Fibroblast of skin of abdomen (primary cell): ENCODE data around the gene RBM34. TPM values are rescaled to one million over a fixed set of nuclear protein-coding genes. Genes with fewer than 3 reads are reported as not detected.
"Not testable (repeated sequence)": the region's sequence is repeated elsewhere in the genome, so short reads cannot be mapped to it uniquely, and the experiment has no call there.

Experiments
- DNase-seq: peaks from one replicate; pipeline ENCODE4 v3.0.0-alpha.2; 2013
- polyA plus RNA-seq, 2 experiments: library from polyadenylated mRNA; unstranded; fragments of 120-200 nt; gene quantifications; one replicate each; pipeline ENCODE4 v1.2.1, GENCODE V29; 2013; ENCODE audit not compliant: insufficient read length in 2 of 2

The RBM34 gene, protein sequence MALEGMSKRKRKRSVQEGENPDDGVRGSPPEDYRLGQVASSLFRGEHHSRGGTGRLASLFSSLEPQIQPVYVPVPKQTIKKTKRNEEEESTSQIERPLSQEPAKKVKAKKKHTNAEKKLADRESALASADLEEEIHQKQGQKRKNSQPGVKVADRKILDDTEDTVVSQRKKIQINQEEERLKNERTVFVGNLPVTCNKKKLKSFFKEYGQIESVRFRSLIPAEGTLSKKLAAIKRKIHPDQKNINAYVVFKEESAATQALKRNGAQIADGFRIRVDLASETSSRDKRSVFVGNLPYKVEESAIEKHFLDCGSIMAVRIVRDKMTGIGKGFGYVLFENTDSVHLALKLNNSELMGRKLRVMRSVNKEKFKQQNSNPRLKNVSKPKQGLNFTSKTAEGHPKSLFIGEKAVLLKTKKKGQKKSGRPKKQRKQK
- 59.7 TPM for polyA plus RNA-seq (2013, experiment 1 of 2; ENCODE audit: insufficient read length)
- 63.2 TPM for polyA plus RNA-seq (2013, experiment 2 of 2; ENCODE audit: insufficient read length)

DNA sequence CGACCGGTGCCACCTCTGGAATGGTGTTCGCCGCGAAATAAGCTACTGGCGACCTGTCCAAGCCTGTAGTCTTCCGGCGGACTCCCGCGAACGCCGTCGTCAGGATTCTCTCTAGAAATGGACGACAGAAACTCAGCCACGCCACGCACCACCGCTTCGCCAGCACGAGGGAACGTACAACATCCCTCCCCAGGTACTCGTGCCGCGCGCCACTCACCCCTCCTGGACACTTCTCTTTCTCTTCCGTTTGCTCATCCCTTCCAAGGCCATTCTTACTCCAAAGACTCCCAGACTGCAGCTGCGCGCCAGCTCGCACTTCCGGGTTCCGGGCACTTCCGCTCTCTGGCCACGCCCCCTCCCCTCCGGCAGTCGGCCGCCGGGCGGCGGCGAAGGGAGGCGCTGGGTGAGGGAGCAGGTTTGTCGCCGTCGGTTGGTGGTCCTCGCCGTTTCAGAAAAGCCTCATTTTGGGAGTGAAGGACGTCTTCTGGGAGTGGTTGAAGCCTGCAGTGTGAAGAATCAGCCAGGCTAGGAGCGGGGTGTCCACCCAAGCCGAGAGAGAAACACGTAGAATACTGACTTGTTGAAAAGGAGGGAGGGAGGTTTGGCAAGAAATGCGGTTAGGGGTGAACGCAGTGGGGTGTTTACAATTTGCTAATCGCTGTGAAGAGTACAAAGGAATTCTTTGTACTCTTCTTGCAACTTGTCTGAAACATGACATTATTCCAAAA, at the start of gene RBM34:
RBM34 (minus strand) TSS at position 294 of the 728 bp plus-strand sequence; CDS start at position 270, 24 bp downstream.
- DNase-seq, result peak; percentile 88

DNA sequence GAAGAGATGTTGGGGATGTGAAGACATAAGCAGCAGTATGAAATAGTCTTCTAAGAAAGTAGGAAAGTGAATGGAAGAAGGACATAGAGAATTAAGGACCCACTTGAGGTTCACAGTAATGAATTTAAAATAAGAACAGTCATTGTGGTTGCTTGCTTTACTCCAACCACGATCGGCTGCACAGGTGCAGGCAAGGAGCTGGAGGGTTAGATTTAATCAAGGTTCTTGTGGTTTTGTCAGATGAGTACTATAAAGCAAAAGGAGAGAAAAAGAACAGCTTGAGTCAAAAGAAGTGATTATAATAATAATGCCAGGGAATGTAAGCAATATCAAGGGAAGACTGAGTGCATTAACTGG, 46.1 kb upstream of the RBM34 start:
- DNase-seq, result no peak

DNA sequence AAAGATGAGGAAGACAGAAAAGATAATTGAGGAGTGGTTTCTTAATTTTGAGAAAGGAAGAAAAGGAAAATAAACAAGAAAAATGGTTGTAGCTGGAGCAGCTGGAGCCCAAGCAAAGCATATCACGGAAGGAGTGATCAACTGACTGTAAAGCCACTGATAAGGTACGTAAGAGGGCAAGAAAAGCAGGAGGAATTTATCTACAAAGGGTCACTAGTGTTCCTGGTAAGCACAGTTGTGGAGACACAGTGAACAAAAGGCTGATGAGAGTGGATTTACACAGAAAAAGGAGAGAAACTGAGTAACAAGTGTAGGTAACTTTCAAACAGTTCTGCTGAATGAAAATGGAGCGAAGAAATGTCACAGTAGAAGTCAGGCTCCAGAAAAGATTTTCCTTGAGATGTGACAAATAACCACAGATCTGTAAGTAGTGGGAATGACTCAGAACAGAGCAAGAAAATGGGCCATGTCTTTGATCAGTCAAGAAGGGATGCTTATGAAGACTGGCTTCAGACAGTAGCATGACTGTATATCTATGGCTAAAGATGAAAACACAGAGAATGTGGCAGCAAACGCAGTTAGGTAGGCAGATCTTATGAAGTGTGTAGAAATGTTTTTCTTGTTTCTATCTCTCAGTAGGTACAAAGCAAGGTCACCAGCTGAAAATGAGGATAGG, 45.6 kb upstream of the RBM34 start:
- DNase-seq, result peak; percentile 4

DNA sequence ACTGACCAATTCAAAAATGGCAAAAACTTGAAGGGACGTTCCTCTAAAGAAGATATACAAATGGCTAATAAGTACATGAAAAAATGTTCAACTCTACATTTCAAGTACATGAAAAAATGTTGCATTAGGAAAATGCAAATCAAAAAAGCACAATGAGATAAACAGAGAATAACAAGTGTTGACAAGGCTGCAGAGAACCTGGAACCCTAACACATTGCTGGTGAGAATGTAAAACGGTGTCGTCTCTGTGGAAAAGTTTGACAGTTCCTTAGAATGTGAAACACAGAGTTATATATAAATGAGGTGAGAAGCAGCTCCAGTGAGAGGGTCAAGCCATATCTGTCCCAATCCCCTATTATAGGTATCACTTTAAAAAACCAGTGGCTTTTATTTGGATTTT, 44.6 kb upstream of the RBM34 start:
- DNase-seq, result no peak

DNA sequence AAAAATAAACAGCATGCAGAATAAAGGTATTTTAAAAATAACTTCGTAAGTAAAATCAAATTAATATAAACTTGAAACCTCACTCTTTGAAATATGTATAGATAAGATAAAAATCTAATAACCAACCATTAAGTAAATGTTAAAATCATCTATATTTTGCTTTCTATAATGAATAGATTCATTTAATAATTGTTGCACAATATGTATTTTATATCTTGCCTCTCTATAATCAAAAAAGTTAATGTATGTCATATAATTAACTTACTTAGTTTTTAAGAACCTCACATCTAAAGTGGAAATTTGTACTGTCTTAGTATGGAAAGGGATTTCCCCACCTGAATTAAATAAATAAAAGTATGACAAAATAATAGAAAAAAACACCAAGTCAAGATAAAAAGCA, 42.4 kb upstream of the RBM34 start:
- no peak for DNase-seq

DNA sequence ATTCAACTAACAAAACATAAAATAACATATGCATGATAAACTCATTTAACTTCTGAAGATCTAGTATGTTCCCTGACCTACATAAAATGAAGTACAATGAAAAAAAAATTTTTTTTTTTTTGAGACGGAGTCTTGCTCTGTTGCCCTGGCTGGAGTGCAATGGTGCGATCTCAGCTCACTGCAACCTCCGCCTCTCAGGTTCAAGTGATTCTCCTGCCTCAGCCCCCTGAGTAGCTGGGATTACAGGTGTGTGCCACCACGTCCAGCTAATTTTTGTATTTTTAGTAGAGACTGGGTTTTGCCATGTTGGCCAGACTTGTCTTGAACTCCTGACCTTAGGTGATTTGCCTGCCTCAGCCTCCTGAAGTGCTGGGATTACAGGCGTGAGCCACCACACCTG, 41.4 kb upstream of the RBM34 start:
- DNase-seq, result not testable (repeated sequence)

DNA sequence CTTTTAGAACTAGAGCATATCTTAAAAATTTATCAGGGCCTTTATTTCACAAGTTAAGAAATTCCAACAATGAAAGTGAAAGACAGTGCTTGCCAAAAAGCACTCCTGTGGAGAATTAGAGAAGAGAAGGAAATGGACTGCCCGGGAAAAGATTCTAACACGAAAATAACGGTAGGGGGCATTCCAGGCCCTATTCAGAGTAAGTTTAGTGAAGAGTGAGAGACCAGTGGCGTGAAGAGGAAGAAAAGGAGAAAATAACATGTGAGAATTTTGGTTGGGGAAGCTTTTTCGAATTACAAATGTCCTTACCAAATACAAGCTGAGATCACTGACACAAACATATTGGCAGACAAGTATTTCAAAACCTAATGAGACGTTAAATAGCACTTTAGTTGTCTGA, 38.4 kb upstream of the RBM34 start:
- peak; percentile 43 for DNase-seq

DNA sequence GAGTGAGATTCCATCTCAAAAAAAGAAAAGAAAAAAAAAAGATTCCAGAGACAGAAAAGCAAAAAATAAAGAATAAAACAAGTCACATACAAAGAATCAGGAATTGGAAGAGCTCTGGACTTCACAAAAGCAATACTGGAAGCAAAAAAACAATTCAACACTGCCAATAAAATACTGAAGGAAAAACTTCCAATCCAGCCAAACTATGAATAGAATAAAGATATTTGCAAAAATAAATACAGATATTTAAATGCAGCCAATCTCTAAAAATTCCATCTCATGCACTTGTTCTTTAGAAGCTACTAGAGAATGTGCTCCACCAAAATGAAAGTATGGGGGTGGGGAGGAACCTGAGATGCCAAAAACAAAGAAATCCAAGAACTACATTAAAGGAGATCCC, 29.4 kb upstream of the RBM34 start:
- no peak for DNase-seq

DNA sequence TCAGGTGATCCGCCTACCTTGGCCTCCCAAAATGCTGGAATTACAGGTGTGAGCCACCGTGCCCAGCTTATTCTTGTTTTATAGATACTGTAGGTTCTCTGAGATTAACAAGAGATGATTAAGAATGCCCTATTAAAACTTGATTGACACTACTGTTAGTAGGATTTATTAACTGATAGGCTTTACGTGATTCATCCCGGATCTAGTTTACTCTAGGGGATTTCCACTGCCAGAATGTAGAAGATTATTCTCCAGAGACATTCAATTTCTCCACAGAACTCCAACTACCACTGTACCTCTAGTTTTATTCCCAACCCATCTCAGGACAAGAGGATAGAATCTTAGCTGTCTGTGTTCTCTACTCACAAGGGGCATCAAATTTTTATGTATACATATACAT, 26.3 kb upstream of the RBM34 start:
- DNase-seq, result no peak

DNA sequence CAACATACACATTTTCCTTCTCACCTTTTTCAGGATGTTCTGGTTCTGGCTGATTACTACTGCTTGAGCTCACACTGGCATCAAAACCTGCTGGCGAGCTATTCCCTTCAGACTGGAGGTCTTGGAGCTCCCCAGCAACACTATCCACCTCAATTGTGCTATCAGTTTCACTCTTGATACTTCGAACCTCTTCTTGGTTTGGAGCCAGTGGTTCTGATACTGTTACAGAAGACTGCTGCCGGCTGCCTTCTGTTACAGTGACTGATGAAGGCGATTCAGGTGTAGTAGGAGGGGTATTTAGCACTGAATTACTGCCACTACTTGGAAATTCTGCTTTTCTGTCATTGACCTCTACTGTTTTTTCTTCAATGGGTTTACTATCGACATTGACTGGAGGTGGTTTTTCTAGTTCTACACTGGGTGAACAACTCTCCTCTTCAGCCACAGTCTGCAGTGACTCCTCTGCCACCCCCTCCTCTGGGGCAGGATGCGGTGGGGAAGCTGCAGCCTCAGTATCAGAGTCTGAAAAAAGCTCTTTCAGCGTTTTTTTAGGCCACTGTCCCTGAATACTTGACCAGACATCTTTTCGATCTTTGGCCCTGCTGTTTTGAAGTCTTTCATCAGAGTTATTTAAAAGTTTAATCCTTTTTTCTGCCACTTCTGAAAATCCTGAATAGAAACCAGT, 20.7 kb upstream of the RBM34 start:
- DNase-seq, result no peak

DNA sequence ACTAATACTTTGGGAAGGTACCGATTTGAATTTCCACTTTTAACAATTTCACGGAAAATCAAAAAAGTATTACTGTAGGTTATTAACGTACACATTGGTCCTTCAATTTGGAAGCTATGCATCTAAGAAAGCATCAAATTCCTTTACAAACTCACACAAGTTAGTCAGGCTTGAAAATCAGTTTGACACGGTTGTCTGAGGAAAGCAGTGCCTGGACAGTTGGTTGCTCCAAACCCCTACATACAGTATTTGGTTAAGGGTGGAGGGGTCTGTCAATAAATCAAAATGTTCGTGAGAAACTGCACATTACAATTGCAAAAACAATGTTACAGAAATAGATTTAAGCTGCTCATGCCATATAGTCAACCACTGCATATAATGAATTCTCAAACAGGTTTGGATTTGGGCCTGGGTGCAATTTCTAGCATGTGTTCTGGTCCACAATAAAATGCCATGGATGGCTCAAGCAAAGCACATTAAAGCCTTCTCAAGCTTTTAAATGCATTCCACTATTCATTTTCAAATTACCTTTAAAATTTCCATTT, 19.9 kb upstream of the RBM34 start:
- DNase-seq, result no peak

DNA sequence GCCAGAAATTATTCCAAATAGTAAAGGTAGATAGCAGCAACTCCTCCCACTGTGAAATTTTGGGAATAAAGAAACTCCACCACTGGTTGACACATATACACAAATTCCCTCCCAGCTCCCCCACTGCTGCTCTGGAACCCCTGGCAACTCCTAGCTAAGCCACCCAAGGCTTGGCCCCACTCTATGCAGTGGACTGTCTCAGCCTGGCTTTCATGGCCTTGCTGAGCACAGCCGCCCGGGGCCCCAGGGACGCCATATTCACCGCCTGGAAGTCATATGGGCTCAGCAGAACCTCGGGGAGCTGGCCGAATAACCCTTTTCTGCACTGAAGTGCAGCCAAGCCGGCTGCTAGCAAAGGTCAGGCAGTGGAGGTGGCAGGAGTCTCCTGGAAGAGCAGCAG, 15.4 kb upstream of the RBM34 start:
- DNase-seq, result no peak

DNA sequence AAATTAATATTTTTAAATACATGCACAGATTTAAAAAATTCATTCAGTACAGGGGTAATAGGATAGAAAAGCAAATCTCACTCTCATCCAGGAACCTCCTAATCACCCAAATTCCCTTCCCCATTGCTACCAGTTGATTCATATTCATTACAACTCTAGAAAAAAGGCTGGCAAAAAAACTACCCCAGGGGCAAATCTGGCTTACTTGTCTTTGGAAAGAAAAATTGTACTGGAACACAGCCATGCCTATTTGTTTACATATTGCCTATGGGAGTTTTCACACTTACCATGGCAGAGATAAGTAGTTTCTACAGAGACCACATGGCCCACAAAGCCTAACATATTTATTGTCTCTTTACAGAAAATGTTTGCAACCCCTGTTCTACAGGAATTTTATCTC, 8.9 kb upstream of the RBM34 start:
- DNase-seq, result no peak

DNA sequence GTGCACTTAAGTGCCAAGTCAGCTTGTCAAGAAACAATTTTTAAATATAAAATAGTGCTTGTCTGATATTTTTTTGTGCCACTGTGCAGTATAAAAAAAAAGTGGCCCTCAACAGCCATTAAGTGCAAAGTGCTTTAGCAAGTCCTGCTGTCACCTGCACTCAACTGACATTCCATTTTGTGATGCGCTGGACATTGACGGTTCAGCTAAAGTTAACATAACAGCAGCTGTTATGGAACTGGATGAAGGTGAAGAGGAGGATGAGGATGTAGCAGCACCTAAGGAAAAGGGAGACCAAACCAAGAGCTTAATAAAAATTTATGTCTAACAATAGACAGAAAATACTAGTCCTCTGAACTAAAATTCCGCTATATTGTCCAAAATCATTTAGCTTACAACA, 7.3 kb upstream of the RBM34 start:
- DNase-seq, result no peak

DNA sequence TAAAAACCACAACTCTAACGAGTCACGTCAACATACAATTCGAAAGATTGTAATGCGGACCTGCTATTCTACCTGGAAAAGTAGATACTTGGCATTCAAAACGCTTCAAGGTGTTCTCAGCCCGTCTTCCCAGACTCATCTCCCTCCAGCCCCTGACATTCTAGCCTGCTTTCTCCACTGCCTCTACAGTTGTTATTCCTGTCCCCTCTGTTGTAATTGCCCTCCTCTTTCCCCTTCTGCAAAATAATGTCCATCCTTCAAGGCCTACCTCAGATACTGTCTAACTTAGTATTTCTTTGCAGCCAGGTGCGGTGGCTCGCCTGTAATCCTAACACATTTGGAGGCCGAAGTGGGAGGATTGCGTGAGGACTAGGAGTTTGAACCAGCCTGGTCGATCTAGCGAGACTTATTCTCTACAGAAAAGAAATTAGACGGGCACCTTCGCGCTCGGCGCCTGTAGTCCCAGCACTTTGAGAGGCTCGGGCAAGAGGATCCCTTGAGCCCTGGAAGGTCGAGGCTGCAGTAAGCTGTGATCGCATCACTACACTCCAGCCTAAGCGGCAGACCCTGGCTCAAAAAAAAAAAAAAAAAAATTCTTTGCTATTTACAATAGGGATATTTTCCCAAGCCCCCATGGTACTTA, 756 bp upstream of the RBM34 start:
- DNase-seq, result no peak

DNA sequence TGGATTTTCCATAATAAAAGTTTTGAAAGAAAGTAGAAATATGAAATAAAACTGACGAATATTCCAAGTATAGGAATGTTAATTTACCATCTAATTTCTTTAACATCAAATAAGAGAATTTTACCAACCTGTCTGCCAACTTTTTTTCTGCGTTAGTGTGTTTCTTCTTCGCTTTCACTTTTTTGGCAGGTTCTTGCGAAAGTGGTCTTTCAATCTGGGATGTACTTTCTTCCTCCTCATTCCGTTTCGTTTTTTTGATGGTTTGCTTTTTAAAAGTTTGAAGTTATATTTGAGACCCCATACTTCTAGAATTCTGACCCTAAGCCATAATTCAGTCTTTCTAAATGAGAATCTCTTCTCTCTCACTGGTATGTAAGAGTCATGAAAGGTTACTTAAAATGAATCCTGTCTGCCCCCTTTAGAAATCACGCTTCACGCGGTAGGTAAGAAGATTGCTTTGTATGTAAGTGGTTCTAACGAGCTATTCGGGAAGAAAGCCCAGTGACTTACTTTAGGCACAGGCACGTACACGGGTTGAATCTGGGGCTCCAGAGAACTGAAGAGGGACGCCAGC, 580 bp downstream of the RBM34 start:
- DNase-seq, result peak; percentile 41

DNA sequence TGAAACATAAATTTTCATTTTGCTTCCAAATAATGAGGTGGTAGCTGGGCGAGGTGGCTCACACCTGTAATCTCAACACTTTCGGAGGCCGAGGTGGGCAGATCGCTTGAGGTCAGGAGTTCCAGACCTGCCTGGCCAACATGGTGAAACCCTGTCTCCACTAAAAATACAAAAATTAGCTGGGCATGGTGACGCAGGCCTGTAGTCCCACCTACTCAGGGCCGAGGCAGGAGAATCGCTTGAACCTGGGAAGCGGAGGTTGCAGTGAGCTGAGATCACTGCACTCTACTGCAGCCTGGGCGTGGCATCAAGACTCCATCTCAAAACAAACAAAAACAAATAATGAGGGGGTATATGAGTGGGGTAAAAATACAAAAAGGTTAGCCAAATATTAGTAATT, 1.1 kb downstream of the RBM34 start:
- not testable (repeated sequence) for DNase-seq

DNA sequence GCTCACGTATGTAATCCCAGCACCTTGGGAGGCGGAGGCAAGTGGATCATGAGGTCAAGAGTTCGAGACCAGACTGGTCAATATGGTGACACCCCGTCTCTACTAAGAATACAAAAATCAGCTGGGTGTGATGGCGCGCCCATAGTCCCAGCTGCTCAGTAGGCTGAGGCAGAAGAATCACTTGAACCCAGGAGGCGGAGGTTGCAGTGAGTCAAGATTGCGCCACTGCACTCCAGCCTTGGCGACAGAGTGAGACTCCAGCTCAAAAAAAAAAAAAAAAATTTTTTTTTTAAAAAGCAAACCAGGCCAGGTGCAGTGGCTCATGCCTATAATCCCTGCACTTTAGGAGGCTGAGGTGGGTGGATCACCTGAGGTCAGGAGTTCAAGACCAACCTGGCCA, 1.8 kb downstream of the RBM34 start:
- DNase-seq, result not testable (repeated sequence)

DNA sequence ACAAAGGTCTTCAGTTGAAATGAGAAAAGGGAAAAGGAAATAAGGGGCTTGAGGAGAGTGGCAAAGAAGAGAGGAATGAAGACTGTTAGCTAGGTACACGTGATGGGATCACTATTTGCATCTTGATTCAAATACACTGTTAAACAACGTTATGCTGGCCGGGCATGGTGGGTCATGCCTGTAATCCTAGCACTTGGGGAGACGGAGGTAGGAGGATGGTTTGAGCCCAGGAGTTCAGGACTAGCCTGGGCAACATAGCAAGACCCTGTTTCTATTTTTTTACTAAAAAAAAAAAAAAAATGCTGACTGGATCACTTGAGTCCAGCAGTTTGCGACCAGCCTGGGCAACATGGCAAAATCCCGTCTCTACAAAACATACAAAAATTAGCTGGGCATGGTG, 2.4 kb downstream of the RBM34 start:
- DNase-seq, result no peak

DNA sequence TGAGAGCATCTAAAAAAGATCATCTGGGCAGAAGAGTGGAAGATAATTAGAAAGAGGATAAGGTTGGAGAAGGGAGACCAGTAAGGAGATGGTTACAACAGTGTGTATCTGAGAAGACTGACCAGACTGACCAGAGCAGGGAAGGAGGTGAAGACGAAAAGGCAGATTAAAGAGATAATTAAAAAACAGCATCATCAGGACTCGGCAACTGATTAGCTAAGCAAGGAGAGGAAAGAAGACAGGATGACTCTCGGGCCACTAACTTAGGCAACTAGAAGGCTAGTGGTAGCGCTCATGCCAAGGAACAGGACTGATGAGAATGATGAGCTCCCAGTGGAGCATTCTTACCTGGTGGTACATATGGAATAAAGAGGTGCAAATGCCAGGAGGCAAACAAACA, 3.9 kb downstream of the RBM34 start:
- DNase-seq, result no peak

DNA sequence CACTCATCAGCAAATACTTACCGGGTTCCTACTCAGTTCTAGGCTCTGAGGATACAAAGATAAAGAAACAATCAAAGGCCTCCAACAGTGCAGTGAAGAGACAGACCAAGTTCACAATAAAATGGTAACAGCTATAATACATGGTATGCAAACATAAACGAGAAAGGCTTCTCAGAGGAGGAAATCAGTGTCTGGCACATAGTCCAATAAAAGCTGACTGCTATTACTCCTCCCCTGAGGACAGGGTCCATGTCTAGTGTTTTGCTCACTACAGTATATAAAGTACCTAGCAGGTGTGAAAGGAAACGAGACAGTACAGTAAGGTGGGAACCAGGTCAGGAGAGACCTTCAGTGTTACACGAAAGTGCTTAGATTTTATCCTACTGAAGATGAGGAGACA, 4.3 kb downstream of the RBM34 start:
- no peak for DNase-seq

DNA sequence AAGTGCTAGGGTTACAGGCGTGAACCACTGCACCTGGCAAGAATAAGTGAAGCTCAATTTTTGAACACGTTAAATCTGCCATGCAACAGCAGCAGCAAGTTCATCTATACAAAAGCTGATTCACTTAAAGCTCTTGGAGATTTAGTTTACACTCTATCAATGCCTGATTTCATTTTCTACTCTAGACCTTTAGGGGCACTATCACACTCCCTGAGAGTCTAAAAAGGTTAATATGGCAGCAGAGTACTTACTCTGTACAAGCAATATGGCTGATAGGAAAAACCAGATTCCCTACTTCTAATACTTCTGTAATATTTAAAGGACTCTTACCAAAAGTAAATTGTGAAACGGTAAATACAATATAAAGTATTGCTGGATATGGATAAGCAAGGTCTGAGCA, 4.8 kb downstream of the RBM34 start:
- DNase-seq, result no peak
